GM18520 (cell line): ENCODE results near the gene SBF2.

Experiments
- ATAC-seq: cut with Tn5 transposase; IDR thresholded peaks from one replicate; pipeline ENCODE4 v1.9.1; 2021; ENCODE audit not compliant: unreplicated experiment

The SBF2 gene

GRCh38 chr11:10293423-10294289 is at the start of gene SBF2:
SBF2 (minus strand) TSS chr11:10294219; CDS start chr11:10294069, 150 bp downstream.
- ATAC-seq: no peak

GRCh38 chr11:10338287-10338686 is 44.3 kb upstream of the SBF2 start:
- ATAC-seq: no peak

- no peak for ATAC-seq
Observed at GRCh38 chr11:10333490-10333889, 39.5 kb upstream of the SBF2 start.

GRCh38 chr11:10331548-10332289 is 37.7 kb upstream of the SBF2 start:
- no peak for ATAC-seq

DNA sequence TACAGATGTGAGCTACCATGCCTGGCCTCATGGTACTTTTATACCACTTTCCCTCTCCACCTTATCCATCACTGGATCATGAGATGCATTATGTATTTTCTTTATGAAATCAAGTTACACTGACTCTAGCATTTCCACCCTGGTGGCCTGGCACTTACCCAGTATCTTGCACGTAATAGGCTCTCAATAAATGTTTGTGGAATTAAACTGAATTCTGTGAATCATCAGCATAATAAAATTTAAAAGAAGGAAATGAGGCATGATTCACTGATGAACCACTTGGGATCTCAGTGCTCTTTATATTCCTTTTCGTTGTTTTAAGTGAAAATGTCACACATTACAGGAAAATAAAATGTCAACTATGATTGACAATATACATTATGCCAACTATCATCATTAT is 35.9 kb upstream of the SBF2 start:
- ATAC-seq: no peak

DNA sequence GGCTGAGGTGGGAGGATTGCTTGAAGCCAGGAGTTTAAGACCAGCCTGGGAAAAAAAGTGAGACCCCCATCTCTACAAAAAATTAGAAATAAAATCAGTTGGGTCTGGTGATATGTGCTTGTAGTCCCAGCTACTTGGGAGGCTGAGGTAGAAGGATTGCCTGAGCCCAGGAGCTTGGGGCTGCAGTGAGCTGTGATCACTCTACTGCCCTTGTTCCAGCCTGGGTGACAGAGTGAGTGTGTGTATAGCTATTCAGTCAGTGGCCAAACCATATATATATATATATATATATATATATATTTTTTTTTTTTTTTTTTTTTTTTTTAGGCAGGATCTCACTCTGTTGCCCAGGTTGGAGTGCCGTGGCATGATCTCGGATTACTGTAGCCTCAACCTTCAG is 35.3 kb upstream of the SBF2 start:
- no peak for ATAC-seq

DNA sequence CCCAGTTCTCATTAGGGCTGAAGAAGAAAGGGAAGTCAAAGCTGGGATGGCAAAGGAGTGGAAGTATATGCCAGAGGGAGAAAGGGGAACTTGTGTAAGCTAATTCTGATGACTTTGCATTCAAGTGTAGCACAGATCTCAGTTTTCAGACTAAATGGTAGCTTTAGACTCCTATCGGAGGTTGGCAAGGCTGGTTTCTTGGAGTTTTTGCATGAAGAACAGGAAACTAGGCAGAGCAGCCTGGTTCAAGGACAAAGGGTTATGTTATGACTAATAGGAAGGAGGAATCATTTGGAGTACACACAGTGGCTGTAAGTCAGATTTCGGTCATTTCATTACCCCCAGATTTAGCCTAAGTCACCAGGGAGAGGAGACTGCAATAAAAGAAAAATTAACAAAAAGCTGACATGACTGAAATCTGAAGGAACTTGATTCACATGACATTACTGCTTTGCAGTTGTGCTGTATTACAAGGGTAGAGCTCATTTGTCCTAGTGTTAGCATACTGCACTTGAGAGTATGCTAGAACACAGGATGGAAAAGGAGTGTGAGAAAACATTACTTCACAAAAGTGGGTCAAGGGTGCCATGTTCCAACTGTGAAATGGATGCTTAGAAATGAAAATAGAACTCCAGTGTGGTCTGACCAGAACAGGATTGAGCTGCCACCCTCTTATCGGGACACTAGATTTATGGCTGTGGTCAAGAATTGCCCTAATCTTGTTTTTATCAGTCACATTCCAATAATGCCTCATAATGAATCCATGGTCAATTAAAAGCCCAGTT is 34.5 kb upstream of the SBF2 start:
- ATAC-seq: no peak

GRCh38 chr11:10327254-10327653 is 33.2 kb upstream of the SBF2 start:
- no peak for ATAC-seq

DNA sequence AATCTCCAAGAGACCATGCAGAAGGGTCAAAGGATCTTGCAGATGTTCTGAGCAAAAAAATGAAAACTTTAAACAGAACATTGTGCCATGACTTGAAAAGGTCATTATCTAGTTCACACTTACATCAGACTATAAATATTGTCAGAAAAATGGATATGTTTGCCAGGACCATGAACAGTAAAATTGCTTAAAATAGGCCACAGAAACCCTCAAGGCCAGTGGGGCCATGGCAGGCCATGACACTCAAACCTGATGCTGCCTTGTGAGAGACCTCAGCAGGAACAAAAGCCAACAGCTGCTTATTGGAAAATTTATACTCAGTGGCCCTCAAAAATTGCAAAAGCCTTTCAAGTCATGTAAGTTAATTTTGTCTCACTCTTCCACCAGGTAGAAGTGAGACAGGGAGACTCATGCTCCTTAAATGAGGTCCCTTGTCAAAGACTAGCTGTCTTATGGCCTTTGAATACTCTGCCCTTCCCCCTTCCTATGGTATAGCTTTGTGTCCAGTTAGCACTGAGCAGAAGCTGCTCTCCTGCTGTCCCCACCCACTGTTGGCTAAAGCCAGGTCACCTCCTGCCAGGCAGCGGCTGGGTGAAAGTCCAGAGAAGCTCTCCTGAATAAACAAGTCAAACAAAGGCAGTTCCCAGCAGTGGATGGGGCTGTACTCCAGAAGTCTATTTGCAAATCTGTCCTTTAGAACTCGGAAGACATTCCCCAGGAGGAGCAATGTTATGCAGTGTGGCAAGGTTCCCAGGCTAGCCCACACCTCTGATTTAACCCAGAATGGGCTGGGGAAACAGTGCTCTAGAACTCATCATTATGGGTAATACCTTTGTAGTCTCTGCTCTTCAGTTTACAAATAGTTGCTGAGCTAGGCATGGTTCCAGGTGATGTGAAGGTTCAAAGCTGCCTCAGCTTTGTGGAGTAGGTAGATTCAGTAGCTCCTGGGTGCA is 32.3 kb upstream of the SBF2 start:
- no peak for ATAC-seq

DNA sequence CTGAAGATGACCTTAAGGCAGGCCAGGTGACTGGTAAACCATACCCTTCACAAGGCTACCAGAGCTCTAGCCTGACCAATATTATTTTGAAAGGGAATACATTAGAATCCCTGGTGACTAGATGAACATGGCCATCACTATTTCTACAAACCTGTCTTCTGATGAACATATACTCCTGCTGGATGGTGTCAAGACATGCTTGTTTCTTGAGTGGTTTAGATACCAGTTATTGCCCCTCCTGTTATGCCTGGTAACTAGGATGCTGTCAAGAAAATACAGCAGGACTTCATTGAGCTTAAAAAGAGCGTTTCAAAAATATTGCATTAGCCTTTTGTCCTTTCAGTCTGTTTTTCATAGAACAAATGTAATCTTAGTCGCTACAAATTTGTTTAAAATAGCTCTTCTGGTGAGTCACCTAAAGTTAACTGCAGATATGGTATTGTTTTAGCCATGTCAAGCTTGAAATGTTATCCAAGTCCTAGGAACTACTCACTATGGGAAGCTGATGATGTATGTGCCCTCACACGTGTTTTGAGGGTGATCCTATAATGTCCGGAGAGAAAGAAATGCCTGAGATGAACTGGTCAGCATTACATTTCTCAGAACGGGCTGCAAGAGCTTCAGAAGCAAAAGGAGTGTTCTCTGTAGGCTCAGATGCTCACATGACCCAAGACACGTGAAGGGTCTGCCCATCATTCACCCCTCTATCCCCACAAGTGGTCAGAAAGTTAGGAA is 31.4 kb upstream of the SBF2 start:
- ATAC-seq: no peak

GRCh38 chr11:10324474-10324873 is 30.5 kb upstream of the SBF2 start:
- no peak for ATAC-seq

DNA sequence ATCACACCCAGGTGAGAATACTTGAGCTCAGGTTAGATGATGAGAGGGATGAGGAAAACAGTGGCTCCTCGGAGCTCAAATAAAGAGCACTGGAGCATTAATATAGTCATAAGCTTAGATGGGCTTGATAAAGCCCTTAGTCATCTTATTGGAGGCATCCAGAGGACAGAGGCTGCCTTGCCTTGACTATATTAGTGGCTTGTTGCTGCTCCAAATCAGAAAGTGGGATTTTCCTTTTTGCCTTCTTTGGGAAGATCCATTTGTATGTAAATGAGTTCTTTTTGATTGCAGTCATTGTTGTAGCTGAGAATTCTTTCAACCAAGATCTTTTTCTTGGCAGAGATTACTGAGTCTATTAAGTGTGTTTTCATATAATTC is 29.8 kb upstream of the SBF2 start:
- no peak for ATAC-seq

- ATAC-seq: no peak
Observed at GRCh38 chr11:10322830-10323792, 29.1 kb upstream of the SBF2 start.

DNA sequence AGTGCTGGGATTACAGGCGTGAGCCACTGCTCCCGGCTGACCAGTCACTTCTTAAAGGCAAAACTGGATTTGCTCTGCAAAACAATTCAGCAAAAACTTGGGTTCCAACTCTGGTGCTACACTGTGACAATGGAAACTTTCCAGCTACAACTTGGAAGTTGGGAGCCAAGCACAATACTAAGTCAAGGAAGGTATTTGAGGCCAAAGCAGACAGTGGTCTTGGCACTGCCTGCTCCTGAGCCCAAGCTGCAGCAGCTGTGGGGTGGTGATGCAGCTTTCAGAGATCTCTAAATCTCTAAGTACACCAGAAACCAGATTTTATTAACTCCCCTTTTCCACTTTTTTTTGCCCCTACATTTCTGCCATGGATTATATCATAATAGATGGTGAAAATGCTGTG is 28.4 kb upstream of the SBF2 start:
- ATAC-seq: no peak

- ATAC-seq: no peak
Observed at GRCh38 chr11:10320736-10321465, 26.9 kb upstream of the SBF2 start.

DNA sequence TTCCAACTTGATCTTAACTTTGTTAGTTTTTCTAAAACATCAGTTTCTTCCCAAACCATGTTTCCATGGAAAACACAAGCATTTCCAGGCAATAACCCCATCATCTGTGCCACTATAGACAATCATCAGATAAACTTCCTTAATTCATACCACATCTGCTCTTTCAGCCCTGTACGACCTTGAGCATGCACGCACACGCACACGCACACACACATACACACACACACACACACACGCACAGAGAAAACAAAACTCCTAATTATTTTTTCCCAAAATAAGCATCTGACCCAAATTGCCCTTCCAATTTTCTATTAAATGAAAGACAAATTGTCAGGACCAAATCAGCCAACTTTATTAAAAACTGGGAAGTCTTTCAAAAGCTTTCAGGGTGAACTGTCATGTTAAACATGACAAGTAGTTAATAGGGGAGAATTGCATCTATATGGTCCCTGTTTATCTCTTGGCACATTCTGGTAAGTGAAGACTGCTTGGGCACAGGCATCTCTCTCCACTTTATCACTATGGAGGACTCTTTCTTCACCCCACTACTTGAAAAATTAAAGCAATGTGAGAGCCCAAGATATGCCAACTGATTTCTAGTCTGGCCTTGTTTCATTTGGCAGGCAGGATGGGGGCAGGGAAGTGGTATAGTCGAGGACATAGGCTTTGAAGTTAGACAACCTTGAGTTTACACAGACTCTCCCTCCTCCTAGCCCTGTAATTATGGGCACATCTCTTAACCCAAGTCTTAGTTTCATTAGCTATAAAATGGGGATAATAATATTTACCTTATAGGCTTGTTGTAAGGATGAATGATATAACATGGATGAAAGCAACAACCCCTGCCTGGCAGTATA is 25.9 kb upstream of the SBF2 start:
- ATAC-seq: no peak

- no peak for ATAC-seq
Observed at GRCh38 chr11:10318527-10318802, 24.4 kb upstream of the SBF2 start.
